ENCODE data around the gene UBE2E2. TPM values are rescaled to one million over a fixed set of nuclear protein-coding genes. Genes with fewer than 3 reads are reported as not detected.

The UBE2E2 gene
- total RNA-seq, 1 donor from 2014 or later = 32.5 TPM

- TF ChIP-seq CTCF (IDR thresholded peaks at IDR 0.05; ENCODE audit: unreplicated experiment) = no peak
- no peak for DNase-seq (ENCODE audit: low spot score, unreplicated experiment)
These were observed 385.4 kb downstream of the UBE2E2 start for GRCh38 chr3:23588547-23588946.

GRCh38 chr3:23589602-23590001, 386.5 kb downstream of the UBE2E2 start:
- Mint-ChIP-seq H3K27ac (no peak overlapping the region), H3K9me3 (ENCODE audit: low read depth) (no peaks in the 10 kb centered on the region), H3K27me3 (no peaks in the 10 kb centered on the region), H3K36me3 (ENCODE audit: insufficient read depth) (peaks cover 1% of the 10 kb centered on the region), H3K4me3 (ENCODE audit: low read depth) (no peak overlapping the region), H3K4me1 (ENCODE audit: low read depth) (peaks cover 6% of the 10 kb centered on the region)
- no peak for TF ChIP-seq CTCF (IDR thresholded peaks at IDR 0.05; ENCODE audit: unreplicated experiment)
- DNase-seq (ENCODE audit: low spot score, unreplicated experiment) = no peak

More at GRCh38 chr3:23588547-23588946, 385.4 kb downstream of the UBE2E2 start:
- Mint-ChIP-seq H3K36me3 (ENCODE audit: insufficient read depth) (peaks cover 2% of the 10 kb centered on the region), H3K4me3 (ENCODE audit: low read depth) (no peak overlapping the region), H3K4me1 (ENCODE audit: low read depth) (peaks cover 6% of the 10 kb centered on the region), H3K27me3 (no peaks in the 10 kb centered on the region), H3K9me3 (ENCODE audit: low read depth) (peaks cover 8% of the 10 kb centered on the region), H3K27ac (no peak overlapping the region)

DNA sequence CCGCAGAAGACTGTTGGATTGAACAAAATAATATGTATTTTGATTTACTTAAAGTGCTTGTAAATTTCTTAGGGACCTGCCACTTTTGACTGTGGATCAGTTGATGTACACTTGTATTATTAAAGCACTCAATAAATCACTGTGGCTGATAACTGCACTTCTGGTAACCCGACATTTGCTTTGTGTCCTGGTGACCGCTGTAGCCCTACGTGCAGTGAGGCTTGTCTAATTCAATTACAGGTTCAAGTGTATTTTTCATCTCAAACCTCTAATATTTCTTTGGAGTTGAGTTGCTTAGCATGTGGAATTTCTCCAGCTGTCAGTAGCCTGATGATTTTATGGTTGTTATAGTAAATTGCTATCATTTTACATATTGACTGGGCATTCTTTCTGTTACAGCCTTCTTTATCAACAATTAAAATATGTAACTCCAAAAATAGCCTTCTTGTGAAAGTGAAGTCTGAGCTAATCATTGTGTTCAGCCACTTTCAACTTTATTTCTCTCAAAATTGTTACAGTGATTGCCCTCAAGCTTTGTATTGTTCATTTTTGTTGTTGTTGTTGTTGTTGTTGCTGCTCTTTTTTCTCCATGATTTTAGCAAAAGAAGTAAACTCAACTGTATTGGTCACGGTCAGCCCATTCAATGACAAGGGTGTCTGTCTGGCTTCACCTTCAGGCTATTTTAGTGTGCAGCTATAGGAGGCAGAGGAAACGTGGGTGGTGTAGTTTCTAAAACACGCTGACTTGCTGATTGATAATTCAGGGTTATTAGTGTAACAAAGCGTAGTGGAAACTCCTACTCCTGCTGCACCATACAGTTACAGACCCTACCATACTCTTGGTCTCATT, 387.5 kb downstream of the UBE2E2 start:
- no peak overlapping the region for H3K27ac Mint-ChIP-seq
- H3K27me3 Mint-ChIP-seq = no peaks in the 10 kb centered on the region
- no peak for DNase-seq (ENCODE audit: low spot score, unreplicated experiment)
- H3K4me3 Mint-ChIP-seq (ENCODE audit: low read depth) = no peak overlapping the region
- H3K4me1 Mint-ChIP-seq (ENCODE audit: low read depth) = peaks cover 6% of the 10 kb centered on the region
- no peak for TF ChIP-seq CTCF (IDR thresholded peaks at IDR 0.05; ENCODE audit: unreplicated experiment)
- H3K9me3 Mint-ChIP-seq (ENCODE audit: low read depth) = no peaks in the 10 kb centered on the region
- peaks cover 1% of the 10 kb centered on the region for H3K36me3 Mint-ChIP-seq (ENCODE audit: insufficient read depth)

DNA sequence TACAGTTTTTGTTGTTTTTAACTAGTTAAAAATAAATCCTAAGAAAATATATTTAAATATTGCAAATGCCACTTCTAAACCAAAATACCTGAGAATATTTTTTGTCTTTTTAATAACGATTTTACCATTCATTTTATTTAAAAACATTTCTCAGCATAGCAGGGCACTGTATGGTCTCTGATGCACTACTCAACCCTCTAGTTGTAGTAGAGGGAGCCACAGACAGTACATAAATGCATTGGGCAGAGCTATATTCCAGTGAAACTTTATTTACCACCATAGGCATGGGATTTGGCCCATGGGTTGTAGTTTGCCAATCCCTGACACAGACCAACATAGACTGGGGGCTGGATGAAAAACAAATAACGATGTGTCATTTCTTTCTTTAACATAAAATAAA, 388.2 kb downstream of the UBE2E2 start:
- H3K36me3 Mint-ChIP-seq (ENCODE audit: insufficient read depth) = peaks cover 3% of the 10 kb centered on the region
- no peak overlapping the region for H3K4me3 Mint-ChIP-seq (ENCODE audit: low read depth)
- H3K27me3 Mint-ChIP-seq = no peaks in the 10 kb centered on the region
- DNase-seq (ENCODE audit: low spot score, unreplicated experiment) = no peak
- no peak overlapping the region for H3K27ac Mint-ChIP-seq
- H3K4me1 Mint-ChIP-seq (ENCODE audit: low read depth) = peaks cover 6% of the 10 kb centered on the region
- TF ChIP-seq CTCF (IDR thresholded peaks at IDR 0.05; ENCODE audit: unreplicated experiment) = no peak
- peaks cover 2% of the 10 kb centered on the region for H3K9me3 Mint-ChIP-seq (ENCODE audit: low read depth)

DNA sequence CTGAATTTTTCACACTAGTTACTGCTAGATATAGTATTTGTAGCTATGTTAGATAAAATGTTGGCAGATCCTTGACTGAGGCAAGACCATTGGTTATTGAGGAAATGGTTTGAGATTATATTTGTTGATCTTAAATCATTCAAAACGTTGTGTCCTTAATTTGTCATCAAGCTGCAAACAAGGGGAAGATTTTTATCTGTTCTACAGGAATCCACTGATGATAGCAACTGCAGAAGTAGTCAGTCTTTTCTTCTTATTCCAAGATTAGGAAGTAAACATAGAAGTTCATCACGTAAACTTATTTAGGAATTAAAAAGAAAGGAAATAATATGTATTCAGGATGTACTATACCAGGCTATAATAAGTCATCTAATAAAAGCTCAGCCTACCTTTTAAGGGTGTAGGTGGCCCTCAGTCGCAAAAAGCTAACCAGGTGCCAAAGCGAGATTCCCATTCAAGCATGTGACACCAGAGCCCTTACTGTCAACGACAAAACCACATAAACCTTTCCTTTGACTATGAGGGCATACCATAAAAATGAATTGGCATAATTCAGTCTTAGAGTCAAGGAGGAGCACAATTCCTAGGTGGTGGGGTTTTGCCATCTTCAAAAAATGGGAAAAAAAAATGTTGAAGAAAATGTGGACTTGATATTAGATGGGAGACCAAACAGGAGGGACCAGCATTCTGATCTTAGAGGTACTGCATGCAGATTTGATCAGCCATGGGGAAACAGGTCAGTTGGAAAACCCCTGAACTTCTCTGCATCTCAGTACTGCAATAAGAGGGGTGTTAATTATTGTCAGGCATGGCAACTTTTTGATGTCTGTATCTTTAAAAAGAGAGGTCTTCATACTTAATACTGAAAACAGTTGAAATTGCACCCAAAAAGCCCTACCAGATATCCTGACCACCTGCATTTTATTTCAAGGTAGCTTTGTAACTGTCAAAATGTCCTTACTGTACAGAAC, 390.1 kb downstream of the UBE2E2 start:
- no peak overlapping the region for H3K4me3 Mint-ChIP-seq (ENCODE audit: low read depth)
- H3K4me1 Mint-ChIP-seq (ENCODE audit: low read depth) = peaks cover 6% of the 10 kb centered on the region
- peaks cover 9% of the 10 kb centered on the region for H3K36me3 Mint-ChIP-seq (ENCODE audit: insufficient read depth)
- H3K9me3 Mint-ChIP-seq (ENCODE audit: low read depth) = peaks cover 7% of the 10 kb centered on the region
- no peaks in the 10 kb centered on the region for H3K27me3 Mint-ChIP-seq
- H3K27ac Mint-ChIP-seq = no peak overlapping the region
- DNase-seq (ENCODE audit: low spot score, unreplicated experiment) = no peak
- no peak for TF ChIP-seq CTCF (IDR thresholded peaks at IDR 0.05; ENCODE audit: unreplicated experiment)
